Dedifferentiated amniotic fluid mesenchymal stem cell (primary cell): ENCODE measurements around the gene DACH1.

Experiments used
- DNase-seq: peaks from one replicate; pipeline ENCODE4 v3.0.0-alpha.2; 2016; ENCODE audit errors: extremely low spot score

DACH1 gene

GRCh38 chr13:71491010-71491409, 376.0 kb downstream of the DACH1 start:
- DNase-seq = no peak

DNA sequence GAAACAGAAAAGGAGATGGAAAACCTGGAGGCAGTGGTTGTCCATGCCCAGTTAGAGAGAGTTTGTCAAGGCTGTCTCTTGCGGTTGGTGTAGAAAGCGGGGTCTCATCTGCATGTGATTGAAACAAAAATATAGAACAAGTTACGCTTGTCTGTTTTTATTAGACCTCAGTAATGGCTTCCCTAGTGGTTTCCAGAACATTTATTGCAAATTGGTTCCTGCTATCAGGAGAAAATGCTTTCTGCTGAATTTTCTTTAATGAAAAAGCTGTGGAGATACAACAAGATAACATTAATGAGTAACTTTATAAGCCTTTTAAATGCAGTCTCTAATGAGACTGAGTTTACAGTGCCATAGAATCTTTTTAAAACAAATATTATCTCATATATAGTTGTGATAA, 378.0 kb downstream of the DACH1 start:
- DNase-seq = no peak

DNA sequence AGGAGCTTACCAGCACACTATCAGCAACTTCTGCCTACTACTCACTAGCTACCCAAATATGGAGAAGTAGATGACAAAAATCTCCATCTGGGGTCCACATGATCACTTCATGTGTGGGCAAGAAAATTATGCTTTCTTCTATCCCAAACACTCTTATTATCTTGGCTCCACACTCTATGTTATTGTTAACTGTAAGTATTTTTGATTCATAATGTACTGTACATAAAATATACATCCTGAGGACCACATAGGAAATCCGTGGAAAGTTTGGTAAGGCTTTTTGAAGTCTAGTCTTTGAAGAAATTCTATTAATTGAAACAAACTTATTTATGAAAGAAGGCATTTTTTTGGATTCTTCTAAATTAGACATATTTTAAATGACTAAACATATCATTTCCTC, 378.8 kb downstream of the DACH1 start:
- DNase-seq = no peak

- DNase-seq = no peak
Observed at GRCh38 chr13:71485913-71486312, 381.1 kb downstream of the DACH1 start.

DNA sequence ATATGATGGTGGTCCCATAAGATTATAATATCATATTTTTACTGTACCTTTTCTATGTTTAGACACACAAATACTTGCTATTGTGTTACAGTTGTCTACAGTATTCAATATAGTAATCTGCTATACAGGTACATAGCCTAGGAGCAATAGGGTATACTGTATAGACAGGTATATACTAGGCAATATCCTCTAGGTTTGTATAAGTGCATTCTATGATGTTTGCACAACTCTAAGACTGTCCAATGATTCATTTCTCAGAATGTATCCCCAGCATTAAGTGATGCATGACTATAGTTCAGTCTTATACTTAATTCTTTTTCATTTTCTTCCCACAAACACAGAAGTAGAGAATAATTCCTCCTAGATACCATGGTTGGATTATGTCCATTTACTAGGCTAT, 383.3 kb downstream of the DACH1 start:
- DNase-seq = no peak

DNA sequence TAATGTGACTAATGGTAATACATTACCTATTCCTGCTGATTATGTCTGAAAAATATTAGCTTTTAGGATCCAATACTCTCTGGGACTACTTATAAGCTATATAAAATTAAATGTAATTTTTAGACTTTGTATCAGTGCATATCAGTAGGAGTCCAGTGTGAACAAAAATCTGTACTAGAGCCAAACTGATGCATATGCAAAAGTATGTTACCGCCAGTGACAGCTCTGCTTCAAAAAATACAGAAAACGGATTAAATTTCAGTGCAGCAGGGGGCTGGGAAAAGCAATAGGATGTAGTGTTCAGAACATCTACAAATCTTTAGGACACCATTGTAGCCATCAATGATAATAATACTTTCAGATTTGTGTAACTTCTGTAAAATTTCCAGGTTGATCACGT, 385.5 kb downstream of the DACH1 start:
- DNase-seq = no peak

DNA sequence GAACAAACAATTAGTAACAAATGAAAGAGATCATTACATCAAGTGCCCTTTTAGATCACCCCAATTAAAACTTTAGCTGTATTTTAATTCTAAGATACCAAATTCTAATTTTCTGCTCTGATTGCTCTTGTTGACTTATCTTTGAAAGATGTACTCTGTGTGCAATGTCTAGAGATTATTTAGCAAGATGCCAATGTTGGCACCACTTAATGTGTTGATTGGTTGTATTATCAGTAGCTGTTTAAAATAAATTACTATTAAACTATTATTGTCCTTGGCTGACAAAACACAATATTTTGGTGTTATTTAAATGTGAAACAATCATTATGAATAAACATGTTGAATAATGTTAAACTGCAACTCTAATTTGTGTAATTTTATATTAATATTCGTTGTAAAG, 386.0 kb downstream of the DACH1 start:
- no peak for DNase-seq

GRCh38 chr13:71477735-71478134, 389.3 kb downstream of the DACH1 start:
- no peak for DNase-seq

- no peak for DNase-seq
Observed at GRCh38 chr13:71474936-71475335, 392.1 kb downstream of the DACH1 start.

DNA sequence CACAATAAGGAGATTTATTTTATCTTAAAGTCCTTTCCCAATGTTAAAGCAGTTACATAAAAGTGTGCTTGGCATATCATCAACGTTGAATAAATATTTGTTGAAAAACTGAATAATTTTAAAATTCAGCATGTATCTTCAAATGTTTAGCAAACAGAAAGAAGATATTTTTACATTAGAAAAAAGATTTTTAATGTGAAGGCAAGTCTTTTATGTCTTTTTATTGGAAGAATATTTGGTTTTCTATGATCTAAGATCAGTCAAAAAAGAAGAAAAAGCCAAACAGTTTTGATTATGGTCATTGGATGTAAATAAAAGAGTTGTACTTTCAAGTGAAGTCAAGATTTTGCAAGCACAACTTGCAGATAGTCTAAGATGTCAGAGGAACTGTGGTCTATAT, 397.4 kb downstream of the DACH1 start:
- no peak for DNase-seq

- no peak for DNase-seq
Observed at GRCh38 chr13:71464686-71465085, 402.3 kb downstream of the DACH1 start.

DNA sequence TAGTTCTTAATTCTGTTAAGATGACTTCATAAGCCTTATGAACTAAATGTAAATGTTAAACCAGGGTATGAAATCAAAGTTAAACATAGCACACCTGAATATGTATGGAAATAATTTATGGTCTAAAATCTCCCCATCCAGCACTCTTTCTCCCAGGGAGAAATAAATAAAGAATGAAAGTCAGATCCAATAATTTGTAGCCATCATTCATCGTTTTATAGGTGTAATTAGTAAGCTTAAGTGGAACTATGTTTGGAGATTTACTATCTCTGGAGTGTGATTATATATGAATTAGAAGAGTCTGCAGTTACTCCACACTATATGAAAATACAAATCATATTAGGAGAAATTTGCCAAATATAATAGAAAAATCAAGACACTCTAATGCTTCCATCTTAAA, 405.1 kb downstream of the DACH1 start:
- DNase-seq = no peak

DNA sequence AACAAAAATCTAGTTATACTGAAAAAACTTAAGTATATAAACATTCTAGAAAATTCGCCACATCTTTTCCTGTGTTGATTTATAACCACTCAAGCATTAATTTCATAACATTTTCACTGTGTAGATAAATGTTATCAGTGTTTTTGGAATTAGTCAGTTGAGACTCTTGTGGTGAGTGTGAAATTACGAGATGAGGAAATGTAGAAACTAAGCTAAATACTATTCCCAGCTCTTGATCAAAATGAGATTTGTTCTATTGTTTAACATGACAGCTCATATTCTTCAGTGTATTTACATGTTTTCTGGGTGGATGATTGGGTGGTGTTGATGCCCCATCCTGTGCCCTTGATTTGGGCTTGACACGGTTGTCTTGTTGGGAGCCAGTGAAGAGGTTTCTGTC, 406.8 kb downstream of the DACH1 start:
- DNase-seq = no peak

DNA sequence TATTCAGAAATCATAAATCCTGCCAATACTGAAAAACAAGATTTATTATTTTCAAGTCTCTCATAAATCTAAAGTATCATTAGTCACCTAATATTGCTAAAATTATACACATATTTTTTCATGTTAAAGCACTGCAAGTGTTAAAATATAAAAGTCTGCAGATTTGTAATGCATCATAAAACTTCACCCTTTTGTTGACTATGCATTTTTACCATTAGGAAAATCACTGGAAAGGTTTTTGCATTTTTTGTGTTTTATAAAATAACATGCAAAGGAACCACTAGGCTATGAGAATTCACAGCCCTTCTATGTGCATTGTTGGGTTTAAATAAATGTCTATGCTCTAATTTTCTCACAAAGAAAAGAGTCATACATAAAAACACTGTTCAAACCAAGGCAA, 407.3 kb downstream of the DACH1 start:
- DNase-seq = no peak

DNA sequence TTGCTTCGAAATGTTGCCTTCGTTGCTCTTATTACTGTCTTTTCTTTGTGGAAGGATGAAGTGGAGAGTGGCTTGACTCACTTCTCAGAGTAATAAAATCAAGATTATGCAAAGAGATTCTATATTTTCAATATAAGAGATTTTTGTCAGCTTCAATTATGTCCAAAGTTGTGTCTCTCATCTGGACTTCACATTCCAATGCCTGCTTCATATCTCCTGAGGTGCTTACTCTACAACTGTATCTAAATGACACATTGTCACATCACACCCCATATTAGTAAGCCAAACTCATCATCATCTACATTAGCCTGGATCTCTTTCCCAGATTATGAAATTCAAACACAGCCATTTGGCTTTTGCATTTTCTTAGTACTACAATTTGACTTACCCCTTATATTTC, 409.4 kb downstream of the DACH1 start:
- DNase-seq = no peak

DNA sequence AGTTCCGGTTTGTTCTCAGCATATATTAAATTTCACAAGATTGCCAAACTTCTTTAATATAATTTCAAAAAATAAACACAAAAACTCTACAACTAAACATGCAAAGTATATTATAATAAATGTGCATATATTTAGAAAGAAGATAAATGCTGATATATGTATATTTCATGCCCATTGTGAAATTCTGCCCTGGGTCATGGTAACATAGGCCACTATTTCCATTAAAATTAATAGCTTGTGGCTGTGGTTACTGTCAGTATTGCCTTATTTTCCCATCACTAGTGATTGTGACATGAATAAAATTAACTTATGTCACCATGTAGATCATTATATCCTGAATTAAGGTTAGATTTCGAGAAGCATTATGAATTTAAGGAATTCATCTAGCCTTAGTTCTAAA, 410.9 kb downstream of the DACH1 start:
- no peak for DNase-seq

DNA sequence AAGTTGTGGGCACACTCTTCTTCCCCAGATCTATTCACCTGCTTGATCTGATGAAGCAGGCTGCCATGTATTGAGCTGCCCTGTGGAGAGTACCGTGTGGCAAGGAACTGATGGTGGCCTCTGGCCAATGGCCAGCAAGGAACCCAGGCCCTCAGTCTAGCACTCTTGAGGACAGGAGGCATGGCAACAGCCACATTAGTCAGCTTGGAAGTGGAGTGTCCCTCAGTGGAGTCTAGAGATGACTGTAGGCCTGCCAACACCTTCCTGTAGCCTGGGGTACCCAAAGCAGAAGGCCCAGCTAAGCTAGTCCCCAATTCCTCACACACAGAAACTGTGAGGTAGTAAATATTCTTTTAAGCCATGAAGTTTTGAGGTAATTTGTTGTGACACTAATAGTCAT, 412.5 kb downstream of the DACH1 start:
- DNase-seq = no peak

DNA sequence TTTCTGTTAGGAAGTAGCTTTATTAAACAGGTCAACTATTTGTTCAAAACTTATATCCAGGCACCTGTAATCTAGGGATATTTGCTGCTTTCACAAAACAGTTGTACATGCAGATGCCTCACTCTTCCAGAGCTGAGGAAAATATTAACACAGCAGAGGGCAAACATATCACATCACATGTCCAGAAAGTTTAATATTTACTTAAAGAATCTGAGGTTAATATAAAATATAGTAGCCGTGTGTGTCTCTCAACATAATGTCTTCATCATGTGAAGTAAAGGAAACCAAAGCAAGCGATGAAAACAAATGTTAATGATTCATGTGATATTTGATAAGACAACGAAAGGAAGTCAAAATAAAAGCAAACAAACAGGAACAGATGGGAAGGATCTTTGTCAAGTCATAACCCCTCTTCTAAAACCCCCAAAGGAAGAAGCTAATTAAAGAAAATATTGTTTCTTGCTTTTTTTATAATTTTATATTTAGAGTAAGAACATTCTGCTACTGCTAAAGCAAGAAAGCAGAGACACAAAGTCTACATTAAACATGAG, 418.8 kb downstream of the DACH1 start:
- no peak for DNase-seq

- DNase-seq = no peak
Observed at GRCh38 chr13:71437704-71438103, 429.3 kb downstream of the DACH1 start.

DNA sequence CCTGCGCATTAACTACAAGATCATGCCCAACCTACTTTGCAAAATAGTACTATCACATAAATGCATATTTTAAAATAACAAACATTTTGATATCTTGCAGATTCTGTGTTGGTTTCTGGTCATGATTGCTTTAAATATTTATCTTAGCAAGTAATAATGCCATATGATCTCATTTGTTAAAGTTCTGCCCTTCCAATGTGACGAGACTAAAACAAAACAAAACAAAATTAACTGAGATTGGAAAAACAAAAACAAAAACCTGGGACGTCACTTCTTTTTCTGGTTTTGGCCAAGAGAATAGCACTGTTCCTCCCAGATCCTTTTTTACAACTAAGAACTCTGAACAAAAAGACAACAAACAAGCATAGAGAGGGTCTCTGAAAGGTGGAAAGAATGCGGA, 436.3 kb downstream of the DACH1 start:
- DNase-seq = no peak

GRCh38 chr13:71417205-71417604, 449.8 kb downstream of the DACH1 start:
- DNase-seq = no peak

GRCh38 chr13:71412231-71412630, 454.8 kb downstream of the DACH1 start:
- no peak for DNase-seq

DNA sequence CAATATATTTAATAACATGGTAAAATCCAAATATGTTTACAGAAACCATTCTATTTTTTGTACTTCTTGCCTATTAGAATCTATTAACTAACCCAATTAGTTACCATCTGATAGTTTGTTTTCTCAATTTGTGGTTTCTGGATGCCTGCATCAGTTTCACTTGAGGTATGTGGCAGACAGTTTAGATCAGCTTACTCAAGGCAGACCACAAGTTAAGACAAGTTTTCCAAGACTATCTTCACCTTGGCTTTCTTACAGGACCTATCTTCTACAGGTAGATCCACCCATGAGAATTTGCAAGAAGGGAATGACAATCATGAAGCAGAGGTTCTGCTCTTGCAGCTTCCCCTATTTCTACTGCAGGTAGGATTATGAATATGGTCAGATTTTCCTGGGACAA, 458.6 kb downstream of the DACH1 start:
- no peak for DNase-seq

GRCh38 chr13:71399631-71400215, 467.3 kb downstream of the DACH1 start:
- DNase-seq = no peak
